HepG2 (cell line): ENCODE data around the gene ZBED5. TPM values are rescaled to one million over a fixed set of nuclear protein-coding genes. Genes with fewer than 3 reads are reported as not detected.

Experiments
- ATAC-seq: fragments of 200-7000 bp; cut with Tn5 transposase; 3 replicates; pipeline ENCODE4 v1.9.1; 2020; ENCODE audit warnings: mild to moderate bottlenecking, moderate library complexity
- BruUV-seq: library from RNA; stranded (reverse); fragments of 400-500 nt; replicated peaks from 2 replicates; lab custom pipeline; 2021; lab: Mats Ljungman, UMichigan
- CTCF ChIA-PET: fragments of 300-600 bp; formaldehyde crosslinking; extraction: SDS; loops from one replicate; lab custom pipeline; 2021; ENCODE audit warnings: low total read pairs, inconsistent platforms, low intra/inter-chr PET ratio; lab: Yijun Ruan, JAX
- POLR2A ChIA-PET: fragments of 350-600 bp; sonication (Branson Sonifier 250); formaldehyde crosslinking; loops from one replicate; lab custom pipeline; 2020; ENCODE audit warnings: antibody characterized with exemption, inconsistent platforms; lab: Yijun Ruan, JAX
- DNase-seq: peaks from one replicate; pipeline ENCODE4 v3.0.0-alpha.2; 2015; ENCODE audit warnings: low spot score
- FAIRE-seq: peaks from 3 replicates; lab custom pipeline; 2011; peaks lifted over from hg19 to GRCh38; lab: Jason Lieb, UNC
- H2AFZ ChIP-seq: one replicate; pipeline ENCODE4 v1.6.1; 2011; ENCODE audit warnings: low read length, inconsistent platforms
- H3K27ac ChIP-seq: fragments of 300-600 bp; 3 replicates; pipeline ENCODE4 v1.8.0; 2011; ENCODE audit warnings: mixed run types, mild to moderate bottlenecking, mixed read lengths, low read length, inconsistent platforms; ENCODE audit not compliant: insufficient read depth; ENCODE audit errors: extremely low read length
- H3K27me3 ChIP-seq, 2 experiments: fragments of 200-600 bp in 1 of 2; 2 replicates in 1 of 2; 3 replicates in 1 of 2; pipeline versions ENCODE4 v1.6.0 to v1.8.0; 2011; ENCODE audit warnings: low read length in 2 of 2, mild to moderate bottlenecking in 2 of 2, moderate library complexity in 2 of 2, inconsistent platforms in 1 of 2; ENCODE audit not compliant: insufficient read depth in 2 of 2, control insufficient read depth in 1 of 2
- H3K36me3 ChIP-seq, 2 experiments: fragments of 200-600 bp in 1 of 2; replicated peaks in 1 of 2; 2 replicates in 1 of 2; 3 replicates in 1 of 2; pipeline versions ENCODE4 v1.5.1 to v1.8.0; 2011; ENCODE audit warnings: low read length in 2 of 2, inconsistent platforms in 1 of 2; ENCODE audit not compliant: insufficient read depth in 2 of 2, control insufficient read depth in 1 of 2
- H3K4me1 ChIP-seq: 2 replicates; pipeline ENCODE4 v1.5.1; 2012; ENCODE audit warnings: low read length, inconsistent platforms; ENCODE audit not compliant: insufficient read depth
- H3K4me2 ChIP-seq: 2 replicates; pipeline ENCODE4 v1.6.0; 2011; ENCODE audit warnings: low read depth, low read length, inconsistent platforms
- H3K4me3 ChIP-seq, 3 experiments: fragments of 200-600 bp in 1 of 3; sonication (generic), shearing (Covaris generic) in 1 of 3; replicated peaks in 1 of 3; 2 replicates each; pipeline ENCODE4 v1.5.1; 2011 to 2016; ENCODE audit warnings: low read length in 3 of 3, inconsistent platforms in 2 of 3, low read depth in 2 of 3, mild to moderate bottlenecking in 2 of 3, control low read depth in 1 of 3, mixed read lengths in 1 of 3; ENCODE audit not compliant: insufficient read depth in 1 of 3
- H3K79me2 ChIP-seq: one replicate; pipeline ENCODE4 v1.6.1; 2011; ENCODE audit warnings: low read length, inconsistent platforms; ENCODE audit not compliant: insufficient read depth
- H3K9ac ChIP-seq: 2 replicates; pipeline ENCODE4 v1.6.0; 2011; ENCODE audit warnings: mild to moderate bottlenecking, low read depth, low read length, inconsistent platforms; ENCODE audit not compliant: insufficient read depth
- H3K9me3 ChIP-seq: 2 replicates; pipeline ENCODE4 v1.5.1; 2012; ENCODE audit warnings: mild to moderate bottlenecking, low read length
- H4K20me1 ChIP-seq: 2 replicates; pipeline ENCODE4 v1.6.0; 2011; ENCODE audit warnings: inconsistent platforms, mild to moderate bottlenecking, low read length, moderate library complexity; ENCODE audit not compliant: insufficient read depth
- AGO2 ChIP-seq: fragments of 200-400 bp; formaldehyde crosslinking; optimal IDR thresholded peaks from 2 replicates; pipeline ENCODE3; 2017; ENCODE audit warnings: mild to moderate bottlenecking, low read depth, low read length, moderate library complexity
- CBX5 ChIP-seq: sonication (generic); formaldehyde crosslinking; IDR thresholded peaks from 2 replicates; pipeline ENCODE4 v1.4.0; 2020; ENCODE audit warnings: missing genetic modification reagents, borderline replicate concordance
- DNMT1 ChIP-seq: sonication (generic); formaldehyde crosslinking; IDR thresholded peaks from 2 replicates; pipeline ENCODE4 v1.5.1; 2020; ENCODE audit warnings: mild to moderate bottlenecking, missing genetic modification reagents
- FOXO4 ChIP-seq: sonication (generic); formaldehyde crosslinking; conservative IDR thresholded peaks from 2 replicates; pipeline ENCODE4 v1.8.1; 2023; ENCODE audit warnings: missing genetic modification reagents
- IKZF4 ChIP-seq: sonication (generic); formaldehyde crosslinking; IDR thresholded peaks from 2 replicates; pipeline ENCODE4 v1.5.1; 2020; ENCODE audit warnings: borderline replicate concordance, mild to moderate bottlenecking, low read depth, missing genetic modification reagents; ENCODE audit errors: not compliant biosample characterization
- KDM5A ChIP-seq: fragments of 200-600 bp; sonication (generic); IDR thresholded peaks from 2 replicates; pipeline ENCODE4 v1.7.0; 2018; ENCODE audit warnings: antibody characterized with exemption, mild to moderate bottlenecking, low read length, borderline replicate concordance
- SNAI1 ChIP-seq: sonication (generic); formaldehyde crosslinking; IDR thresholded peaks from 2 replicates; pipeline ENCODE4 v1.5.0; 2020; ENCODE audit warnings: mild to moderate bottlenecking, missing genetic modification reagents, borderline replicate concordance
- TAF15 ChIP-seq: fragments of 200-400 bp; formaldehyde crosslinking; IDR thresholded peaks from one replicate; pipeline ENCODE4 v1.6.1; 2018; ENCODE audit warnings: mild to moderate bottlenecking, low read depth, low read length; ENCODE audit not compliant: poor library complexity, severe bottlenecking
- TCF12 ChIP-seq, 2 experiments: fragments of 450-650 bp in 1 of 2; sonication (generic) in 1 of 2; formaldehyde crosslinking in 1 of 2; IDR thresholded peaks; 2 replicates each; pipeline versions ENCODE4 v1.6.1 to v1.8.0; 2017 to 2022; ENCODE audit warnings: antibody characterized with exemption in 1 of 2, mild to moderate bottlenecking in 1 of 2, missing genetic modification reagents in 1 of 2, moderate library complexity in 1 of 2
- ZNF235 ChIP-seq: sonication (generic); formaldehyde crosslinking; IDR thresholded peaks from 2 replicates; pipeline ENCODE4 v1.8.1; 2023; ENCODE audit warnings: mild to moderate bottlenecking, missing genetic modification reagents, borderline replicate concordance
- ZNF569 ChIP-seq: sonication (generic); formaldehyde crosslinking; IDR thresholded peaks from 2 replicates; pipeline ENCODE4 v1.5.0; 2020; ENCODE audit warnings: mild to moderate bottlenecking, missing genetic modification reagents, moderate library complexity, borderline replicate concordance
- ZSCAN22 ChIP-seq: sonication (generic); formaldehyde crosslinking; IDR thresholded peaks from 2 replicates; pipeline ENCODE4 v1.4.0; 2020; ENCODE audit warnings: mild to moderate bottlenecking, missing genetic modification reagents
- WGBS: methylation state at CpG from one replicate; pipeline ENCODE4 v1.1.6; 2017; ENCODE audit warnings: low lambda C conversion rate; 5-methylcytosine and 5-hydroxymethylcytosine counted together
- in situ Hi-C: cut with HindIII; loops from 2 replicates; pipeline ENCODE4 v1.10.0; 2017; ENCODE audit warnings: low pct_unique_long_range_greater_than_20kb; ENCODE audit not compliant: extremely low pct_ligation_motif_present
- intact Hi-C: fragments of 100-400 bp; cut with micrococcal nuclease; formaldehyde crosslinking; loops from one replicate; pipeline ENCODE4 v1.10.0; 2022; ENCODE audit not compliant: unreplicated experiment
- polyA plus RNA-seq, 8 experiments: library from polyadenylated mRNA; depleted of rRNA in 3 of 8; stranded (reverse) in 7 of 8; unstranded in 1 of 8; fragments of >200 nt; fragmentation: Illumina TruSeq in 4 of 8; extraction: Trizol in 4 of 8; gene quantifications; 2 replicates each; pipeline versions ENCODE4 v1.2.1 to v1.2.3, GENCODE V29; 2011 to 2016; ENCODE audit warnings: low read depth in 4 of 8, missing spikeins in 1 of 8, mixed read lengths in 1 of 8; ENCODE audit not compliant: insufficient read depth in 1 of 8
- total RNA-seq, 5 experiments: library from RNA; depleted of rRNA; stranded (reverse); fragments of >200 nt; fragmentation: Illumina TruSeq; extraction: Trizol; gene quantifications; 2 replicates each; pipeline ENCODE4 v1.2.3, GENCODE V29; 2016; ENCODE audit warnings: low read depth in 1 of 5
- TF ChIP-seq, protein P1 (sequence below): sonication (generic); formaldehyde crosslinking; conservative IDR thresholded peaks from 2 replicates; pipeline ENCODE4 v1.8.0; 2022; ENCODE audit warnings: missing genetic modification reagents
- TF ChIP-seq, protein P2 (sequence below): sonication (generic); formaldehyde crosslinking; IDR thresholded peaks from 2 replicates; pipeline ENCODE4 v1.5.1; 2020; ENCODE audit warnings: mild to moderate bottlenecking, missing genetic modification reagents, borderline replicate concordance

The ZBED5 gene
- total and polyA plus RNA-seq, 2 of the 13 experiments (the other 11 are each of a cell fraction or from before 2014, with no cell fraction given) = 18.2 to 38.6 TPM

DNA sequence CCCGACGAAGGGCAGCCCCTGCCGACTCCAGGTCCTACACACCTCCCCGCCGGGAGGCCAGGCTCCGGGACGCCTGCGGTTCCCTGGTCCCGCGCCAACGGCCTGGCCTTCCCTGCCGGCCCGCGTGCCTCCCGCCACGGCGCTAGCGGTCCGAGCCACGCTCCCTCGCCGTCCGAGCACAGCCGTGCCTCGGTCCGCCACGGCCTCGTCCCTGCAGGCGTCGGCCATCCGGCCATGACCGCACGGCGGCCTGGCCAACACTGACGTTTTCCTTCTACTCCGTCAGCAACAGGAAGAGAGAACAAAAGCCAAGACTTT, 49.7 kb downstream of the ZBED5 start:
- peaks cover 3% of the 10 kb centered on the region; the same call in 1 of the 2 replicates for H4K20me1 ChIP-seq
- peak overlapping the region; percentile 96 for H3K27ac ChIP-seq
- DNase-seq = no peak
- H3K36me3 ChIP-seq = peaks cover 11 to 39% of the 10 kb centered on the region in 2 experiments
- in situ Hi-C loops = loop anchor here (5.0 kb wide), 1 partner anchor 49 kb away; the partner anchor contains the start of gene ZBED5
- peak overlapping the region; percentile 99 for H3K9ac ChIP-seq
- BruUV-seq = no TSS peak
- peaks cover 45% of the 10 kb centered on the region for H3K4me1 ChIP-seq
- H3K9me3 ChIP-seq = no peaks in the 10 kb centered on the region
- peaks cover 46% of the 10 kb centered on the region for H3K79me2 ChIP-seq
- ChIA-PET CTCF (no interaction called here), POLR2A (interaction anchor here (0.8 to 4.5 kb wide), 29 partner anchors 10 to 1844 kb away, joined by 3 to 130 read pairs (median 7); partner anchors contain the start of genes CTR9, TMEM9B, USP47 and WEE1)
- no peak for FAIRE-seq
- H3K4me2 ChIP-seq = peak overlapping the region; percentile 76
- H2AFZ ChIP-seq = no peak overlapping the region
- peak; percentile 11 for ATAC-seq
- H3K27me3 ChIP-seq = no peaks in the 10 kb centered on the region; a peak in 1 of 5 replicates
- 0% methylated on average over 6 of the region's 36 CpGs for WGBS
- intact Hi-C loops = loop anchor here (2.0 to 5.0 kb wide), 3 partner anchors 51 to 521 kb away; partner anchors contain the start of gene ZBED5
- H3K4me3 ChIP-seq = peak overlapping the region; percentile 88 to 99 (median 96)
- TF ChIP-seq IKZF4 (CRISPR knock-in tag) (peak; percentile 23), ZNF569 (CRISPR knock-in tag) (0 out of 2 replicates have a peak, but pooled peaks have one; percentile 12), TCF12 (IDR thresholded peaks at IDR 0.05) (no peak), TCF12 (CRISPR knock-in tag; IDR thresholded peaks at IDR 0.05) (peak; percentile 75; the same call in 1 of the 2 replicates), KDM5A (peak; percentile 89), SNAI1 (CRISPR knock-in tag) (0 out of 2 replicates have a peak, but pooled peaks have one; percentile 81), ZNF235 (CRISPR knock-in tag) (0 out of 2 replicates have a peak, but pooled peaks have one; percentile 65), DNMT1 (CRISPR knock-in tag) (0 out of 2 replicates have a peak, but pooled peaks have one; percentile 19), CBX5 (CRISPR knock-in tag) (no peak), TAF15 (no peak), AGO2 (peak; percentile 99), FOXO4 (0 out of 2 replicates have a peak, but pooled peaks have one; percentile 84), ZSCAN22 (CRISPR knock-in tag) (0 out of 2 replicates have a peak, but pooled peaks have one; percentile 20)
- TF ChIP-seq, protein P1, sequence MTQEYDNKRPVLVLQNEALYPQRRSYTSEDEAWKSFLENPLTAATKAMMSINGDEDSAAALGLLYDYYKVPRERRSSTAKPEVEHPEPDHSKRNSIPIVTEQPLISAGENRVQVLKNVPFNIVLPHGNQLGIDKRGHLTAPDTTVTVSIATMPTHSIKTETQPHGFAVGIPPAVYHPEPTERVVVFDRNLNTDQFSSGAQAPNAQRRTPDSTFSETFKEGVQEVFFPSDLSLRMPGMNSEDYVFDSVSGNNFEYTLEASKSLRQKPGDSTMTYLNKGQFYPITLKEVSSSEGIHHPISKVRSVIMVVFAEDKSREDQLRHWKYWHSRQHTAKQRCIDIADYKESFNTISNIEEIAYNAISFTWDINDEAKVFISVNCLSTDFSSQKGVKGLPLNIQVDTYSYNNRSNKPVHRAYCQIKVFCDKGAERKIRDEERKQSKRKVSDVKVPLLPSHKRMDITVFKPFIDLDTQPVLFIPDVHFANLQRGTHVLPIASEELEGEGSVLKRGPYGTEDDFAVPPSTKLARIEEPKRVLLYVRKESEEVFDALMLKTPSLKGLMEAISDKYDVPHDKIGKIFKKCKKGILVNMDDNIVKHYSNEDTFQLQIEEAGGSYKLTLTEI (CRISPR knock-in tag) = no peak
- TF ChIP-seq, protein P2, sequence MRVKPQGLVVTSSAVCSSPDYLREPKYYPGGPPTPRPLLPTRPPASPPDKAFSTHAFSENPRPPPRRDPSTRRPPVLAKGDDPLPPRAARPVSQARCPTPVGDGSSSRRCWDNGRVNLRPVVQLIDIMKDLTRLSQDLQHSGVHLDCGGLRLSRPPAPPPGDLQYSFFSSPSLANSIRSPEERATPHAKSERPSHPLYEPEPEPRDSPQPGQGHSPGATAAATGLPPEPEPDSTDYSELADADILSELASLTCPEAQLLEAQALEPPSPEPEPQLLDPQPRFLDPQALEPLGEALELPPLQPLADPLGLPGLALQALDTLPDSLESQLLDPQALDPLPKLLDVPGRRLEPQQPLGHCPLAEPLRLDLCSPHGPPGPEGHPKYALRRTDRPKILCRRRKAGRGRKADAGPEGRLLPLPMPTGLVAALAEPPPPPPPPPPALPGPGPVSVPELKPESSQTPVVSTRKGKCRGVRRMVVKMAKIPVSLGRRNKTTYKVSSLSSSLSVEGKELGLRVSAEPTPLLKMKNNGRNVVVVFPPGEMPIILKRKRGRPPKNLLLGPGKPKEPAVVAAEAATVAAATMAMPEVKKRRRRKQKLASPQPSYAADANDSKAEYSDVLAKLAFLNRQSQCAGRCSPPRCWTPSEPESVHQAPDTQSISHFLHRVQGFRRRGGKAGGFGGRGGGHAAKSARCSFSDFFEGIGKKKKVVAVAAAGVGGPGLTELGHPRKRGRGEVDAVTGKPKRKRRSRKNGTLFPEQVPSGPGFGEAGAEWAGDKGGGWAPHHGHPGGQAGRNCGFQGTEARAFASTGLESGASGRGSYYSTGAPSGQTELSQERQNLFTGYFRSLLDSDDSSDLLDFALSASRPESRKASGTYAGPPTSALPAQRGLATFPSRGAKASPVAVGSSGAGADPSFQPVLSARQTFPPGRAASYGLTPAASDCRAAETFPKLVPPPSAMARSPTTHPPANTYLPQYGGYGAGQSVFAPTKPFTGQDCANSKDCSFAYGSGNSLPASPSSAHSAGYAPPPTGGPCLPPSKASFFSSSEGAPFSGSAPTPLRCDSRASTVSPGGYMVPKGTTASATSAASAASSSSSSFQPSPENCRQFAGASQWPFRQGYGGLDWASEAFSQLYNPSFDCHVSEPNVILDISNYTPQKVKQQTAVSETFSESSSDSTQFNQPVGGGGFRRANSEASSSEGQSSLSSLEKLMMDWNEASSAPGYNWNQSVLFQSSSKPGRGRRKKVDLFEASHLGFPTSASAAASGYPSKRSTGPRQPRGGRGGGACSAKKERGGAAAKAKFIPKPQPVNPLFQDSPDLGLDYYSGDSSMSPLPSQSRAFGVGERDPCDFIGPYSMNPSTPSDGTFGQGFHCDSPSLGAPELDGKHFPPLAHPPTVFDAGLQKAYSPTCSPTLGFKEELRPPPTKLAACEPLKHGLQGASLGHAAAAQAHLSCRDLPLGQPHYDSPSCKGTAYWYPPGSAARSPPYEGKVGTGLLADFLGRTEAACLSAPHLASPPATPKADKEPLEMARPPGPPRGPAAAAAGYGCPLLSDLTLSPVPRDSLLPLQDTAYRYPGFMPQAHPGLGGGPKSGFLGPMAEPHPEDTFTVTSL (CRISPR knock-in tag) = no peak
